ENCODE data around the gene BTNL2.

DNA sequence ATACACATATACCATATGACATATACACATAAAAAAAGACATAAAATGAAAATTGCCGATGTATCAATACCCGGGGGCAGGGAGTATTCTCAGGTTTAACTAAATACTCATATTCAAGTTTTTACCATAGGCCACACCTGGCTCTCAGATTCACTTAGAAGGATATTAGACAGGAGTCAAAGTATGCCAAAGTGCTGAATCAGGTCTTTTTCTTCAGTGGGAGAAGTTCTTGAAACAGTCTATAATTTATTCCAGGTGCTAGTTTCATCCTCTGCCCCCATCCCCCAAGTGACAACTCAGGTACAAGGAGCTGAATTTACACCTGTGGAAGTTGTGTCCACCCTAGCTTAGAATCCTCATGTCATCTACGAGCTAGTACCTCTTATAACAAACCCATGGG is 24.2 kb upstream of the BTNL2 start:
- TF ChIP-seq, protein P1, sequence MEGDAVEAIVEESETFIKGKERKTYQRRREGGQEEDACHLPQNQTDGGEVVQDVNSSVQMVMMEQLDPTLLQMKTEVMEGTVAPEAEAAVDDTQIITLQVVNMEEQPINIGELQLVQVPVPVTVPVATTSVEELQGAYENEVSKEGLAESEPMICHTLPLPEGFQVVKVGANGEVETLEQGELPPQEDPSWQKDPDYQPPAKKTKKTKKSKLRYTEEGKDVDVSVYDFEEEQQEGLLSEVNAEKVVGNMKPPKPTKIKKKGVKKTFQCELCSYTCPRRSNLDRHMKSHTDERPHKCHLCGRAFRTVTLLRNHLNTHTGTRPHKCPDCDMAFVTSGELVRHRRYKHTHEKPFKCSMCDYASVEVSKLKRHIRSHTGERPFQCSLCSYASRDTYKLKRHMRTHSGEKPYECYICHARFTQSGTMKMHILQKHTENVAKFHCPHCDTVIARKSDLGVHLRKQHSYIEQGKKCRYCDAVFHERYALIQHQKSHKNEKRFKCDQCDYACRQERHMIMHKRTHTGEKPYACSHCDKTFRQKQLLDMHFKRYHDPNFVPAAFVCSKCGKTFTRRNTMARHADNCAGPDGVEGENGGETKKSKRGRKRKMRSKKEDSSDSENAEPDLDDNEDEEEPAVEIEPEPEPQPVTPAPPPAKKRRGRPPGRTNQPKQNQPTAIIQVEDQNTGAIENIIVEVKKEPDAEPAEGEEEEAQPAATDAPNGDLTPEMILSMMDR (conservative IDR thresholded peaks at IDR 0.05) = no peak
- no peak for TF ChIP-seq EZH2 (IDR thresholded peaks at IDR 0.05; ENCODE audit: low read depth)
